ENCODE measurements around the gene FUBP3. TPM values are rescaled to one million over a fixed set of nuclear protein-coding genes. Genes with fewer than 3 reads are reported as not detected.

FUBP3 gene
- total and polyA plus RNA-seq, 8 donors = 5.8 to 59.3 (median 20.7) TPM

GRCh38 chr9:130581766-130582165 is 2.4 kb downstream of the FUBP3 start:
- Histone ChIP-seq H3K4me3 (no peak overlapping the region), H3K9me3 (no peaks in the 10 kb centered on the region), H3K4me1 (peaks cover 13 to 65% (median 38%) of the 10 kb centered on the region in 4 donors), H3K36me3 (peaks cover 0 to 19% (median 12%) of the 10 kb centered on the region in 4 donors), H3K27me3 (no peaks in the 10 kb centered on the region), H3K27ac (no peak overlapping the region)
- intact Hi-C loops (cut with DNase I; ENCODE audit: low total_unique reads) = no loop called here
- TF ChIP-seq POLR2AphosphoS5 (IDR thresholded peaks at IDR 0.05) (no peak), CTCF (IDR thresholded peaks at IDR 0.05) (no peak), EP300 (IDR thresholded peaks at IDR 0.05) (no peak), POLR2A (IDR thresholded peaks at IDR 0.05) (no peak)
- 78 to 91% (median 88%) methylated on average over 3 of the region's 3 CpGs for WGBS, 5 donors
- DNase-seq = no peak

DNA sequence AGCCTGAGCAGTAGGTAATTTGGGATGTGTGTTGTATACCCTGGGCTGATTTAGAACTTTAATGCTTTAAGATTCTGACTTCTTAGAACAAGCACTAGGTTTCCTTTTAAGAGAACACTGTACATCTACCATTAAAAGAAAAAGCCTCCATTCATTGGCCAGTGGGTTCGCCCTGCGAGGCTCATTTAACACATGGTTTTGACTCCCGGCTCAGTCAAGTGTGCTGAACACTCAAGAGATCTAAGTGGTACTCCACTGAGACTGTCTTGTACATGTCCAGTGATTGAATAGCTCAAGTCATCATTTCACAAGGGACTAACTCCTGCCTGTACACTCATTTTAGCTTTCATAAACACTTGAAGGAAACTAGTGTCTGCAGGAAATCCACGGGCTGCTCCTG is 3.9 kb downstream of the FUBP3 start:
- Histone ChIP-seq H3K4me1 (peaks cover 17 to 68% (median 35%) of the 10 kb centered on the region in 4 donors), H3K36me3 (peaks cover 0 to 24% (median 12%) of the 10 kb centered on the region in 4 donors), H3K9me3 (no peaks in the 10 kb centered on the region), H3K4me3 (no peak overlapping the region), H3K27ac (no peak overlapping the region), H3K27me3 (no peaks in the 10 kb centered on the region)
- intact Hi-C loops (cut with DNase I; ENCODE audit: low total_unique reads) = no loop called here
- DNase-seq = no peak
- TF ChIP-seq POLR2A (IDR thresholded peaks at IDR 0.05) (no peak), CTCF (IDR thresholded peaks at IDR 0.05) (no peak), EP300 (IDR thresholded peaks at IDR 0.05) (no peak), POLR2AphosphoS5 (IDR thresholded peaks at IDR 0.05) (no peak)
- 95 to 100% (median 97%) methylated on average over 4 of the region's 4 CpGs for whole genome bisulfite sequencing, 5 donors

- Histone ChIP-seq H3K27me3 (no peaks in the 10 kb centered on the region), H3K9me3 (no peaks in the 10 kb centered on the region), H3K36me3 (peaks cover 0 to 21% (median 10%) of the 10 kb centered on the region in 4 donors), H3K27ac (no peak overlapping the region), H3K4me1 (peaks cover 0 to 49% (median 17%) of the 10 kb centered on the region in 4 donors), H3K4me3 (no peak overlapping the region)
- DNase-seq = no peak
- intact Hi-C loops (cut with DNase I; ENCODE audit: low total_unique reads) = no loop called here
- WGBS, 5 donors = 81 to 86% (median 83%) methylated on average over 3 of the region's 3 CpGs
- no peak for TF ChIP-seq CTCF (IDR thresholded peaks at IDR 0.05)
These were observed 8.5 kb downstream of the FUBP3 start for GRCh38 chr9:130587921-130588320.

DNA sequence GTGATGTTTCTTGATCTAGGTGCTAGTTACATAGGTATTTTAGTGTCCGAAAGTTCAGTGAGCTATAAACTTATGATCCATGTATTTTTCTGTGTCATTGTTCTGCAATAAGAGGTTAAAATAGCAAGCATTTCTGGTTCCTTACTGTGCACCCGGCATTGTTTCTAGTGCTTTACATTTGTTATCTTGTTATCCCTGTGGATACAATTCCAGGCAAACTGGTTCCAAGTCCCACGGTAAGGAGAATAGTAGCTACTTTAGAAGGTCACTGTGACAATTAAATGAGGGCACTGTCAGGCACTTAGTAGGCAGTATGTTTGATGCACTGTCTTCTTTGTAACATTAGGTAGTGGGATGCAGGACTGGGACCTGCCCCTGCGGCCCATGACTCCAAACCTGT is 9.0 kb downstream of the FUBP3 start:
- TF ChIP-seq CTCF (IDR thresholded peaks at IDR 0.05) (no peak), POLR2AphosphoS5 (IDR thresholded peaks at IDR 0.05) (no peak), EP300 (IDR thresholded peaks at IDR 0.05) (no peak), POLR2A (IDR thresholded peaks at IDR 0.05) (no peak)
- no peaks in the 10 kb centered on the region for H3K9me3 ChIP-seq
- peak overlapping the region in 1 of 5 donors; percentile 24 for H3K27ac ChIP-seq
- intact Hi-C loops (cut with DNase I; ENCODE audit: low total_unique reads) = no loop called here
- H3K4me3 ChIP-seq = no peak overlapping the region
- peak in 1 of 2 donors; percentile 44 for DNase-seq
- H3K27me3 ChIP-seq = no peaks in the 10 kb centered on the region
- 40 to 69% (median 51%) methylated on average over 3 to 4 of the region's 4 CpGs for WGBS, 5 donors
- H3K4me1 ChIP-seq = peaks cover 0 to 47% (median 15%) of the 10 kb centered on the region in 4 donors
- peaks cover 0 to 24% (median 11%) of the 10 kb centered on the region in 4 donors for H3K36me3 ChIP-seq

Data from stomach (tissue), 9 donors.